Left renal pelvis (tissue), 4 donors: ENCODE measurements around the gene P2RX5. TPM values are rescaled to one million over a fixed set of nuclear protein-coding genes. Genes with fewer than 3 reads are reported as not detected.

Source experiments
- DNase-seq, 4 donors: peaks; one replicate each; pipeline ENCODE4 v3.0.0-alpha.2; 2013; ENCODE audit warnings: low read depth in 4 of 4, low spot score in 3 of 4
- polyA plus RNA-seq, 4 donors: library from polyadenylated mRNA; unstranded; fragments of 120-200 nt; gene quantifications; one replicate each; pipeline ENCODE4 v1.2.1, GENCODE V29; 2013; ENCODE audit not compliant: insufficient read length in 4 of 4

The P2RX5 gene
- polyA plus RNA-seq, 4 donors, result 0.63 to 2.0 (median 1.4) TPM

GRCh38 chr17:3627769-3628167 is 68.2 kb downstream of the P2RX5 start:
- DNase-seq, result no peak

GRCh38 chr17:3626831-3627768 is 68.9 kb downstream of the P2RX5 start:
- DNase-seq, result no peak

Other genes with a start within 250 kb of the P2RX5 start
- under 1 TPM; 0.39 to 0.82 (median 0.51) TPM for gene SPATA22, start 224.3 kb downstream of the P2RX5 start, polyA plus RNA-seq
- 10 to 100 TPM; 10.5 to 30.2 (median 27.7) TPM for gene ASPA, start 220.2 kb downstream of the P2RX5 start, polyA plus RNA-seq
- gene TRPV3, start 138.3 kb downstream of the P2RX5 start, polyA plus RNA-seq, result 1 to 10 TPM in 3 of 4 donors, under 1 TPM in 1; 0.96 to 2.3 (median 1.5) TPM
- 10 to 100 TPM in 1 of 4 donors, 1 to 10 TPM in 3; 5.8 to 13.0 (median 7.0) TPM for gene TRPV1, start 86.7 kb downstream of the P2RX5 start, polyA plus RNA-seq
- gene SHPK, start 59.9 kb downstream of the P2RX5 start, polyA plus RNA-seq, result 10 to 100 TPM in 3 of 4 donors, 1 to 10 TPM in 1; 9.6 to 17.3 (median 14.7) TPM
- gene CTNS, start 59.4 kb downstream of the P2RX5 start, polyA plus RNA-seq, result 10 to 100 TPM; 11.0 to 23.2 (median 20.3) TPM
- gene TAX1BP3, start 27.6 kb downstream of the P2RX5 start, polyA plus RNA-seq, result 100 to 1,000 TPM in 2 of 4 donors, 10 to 100 TPM in 2; 93.9 to 109 (median 100) TPM
- 10 to 100 TPM; 16.9 to 36.5 (median 25.9) TPM for gene EMC6, start 27.3 kb downstream of the P2RX5 start, polyA plus RNA-seq
- 1 to 10 TPM; 2.6 to 3.4 (median 3.3) TPM for gene HASPIN, start 27.7 kb upstream of the P2RX5 start, polyA plus RNA-seq
- 10 to 100 TPM; 33.6 to 42.1 (median 38.4) TPM for gene ITGAE, start 105.0 kb upstream of the P2RX5 start, polyA plus RNA-seq
- gene NCBP3, start 150.1 kb upstream of the P2RX5 start, polyA plus RNA-seq, result 100 to 1,000 TPM in 1 of 4 donors, 10 to 100 TPM in 3; 64.4 to 117 (median 82.1) TPM
- gene CAMKK1, start 196.9 kb upstream of the P2RX5 start, polyA plus RNA-seq, result 1 to 10 TPM; 3.2 to 5.5 (median 3.9) TPM
- 1 to 10 TPM in 1 of 4 donors, under 1 TPM in 3; 0.56 to 2.0 (median 0.78) TPM for gene P2RX1, start 220.3 kb upstream of the P2RX5 start, polyA plus RNA-seq